Measurements from ENCODE around the gene MIER2. TPM values are rescaled to one million over a fixed set of nuclear protein-coding genes. Genes with fewer than 3 reads are reported as not detected.

The MIER2 gene
- total and polyA plus RNA-seq, 4 experiments from 2014 or later, result 1.1 to 18.2 (median 12.7) TPM

- peaks cover 0 to 2% (median 0%) of the 10 kb centered on the region in 8 donors for H3K9me3 Mint-ChIP-seq
Measured at GRCh38 chr19:376111-376470, 31.5 kb upstream of the MIER2 start.

DNA sequence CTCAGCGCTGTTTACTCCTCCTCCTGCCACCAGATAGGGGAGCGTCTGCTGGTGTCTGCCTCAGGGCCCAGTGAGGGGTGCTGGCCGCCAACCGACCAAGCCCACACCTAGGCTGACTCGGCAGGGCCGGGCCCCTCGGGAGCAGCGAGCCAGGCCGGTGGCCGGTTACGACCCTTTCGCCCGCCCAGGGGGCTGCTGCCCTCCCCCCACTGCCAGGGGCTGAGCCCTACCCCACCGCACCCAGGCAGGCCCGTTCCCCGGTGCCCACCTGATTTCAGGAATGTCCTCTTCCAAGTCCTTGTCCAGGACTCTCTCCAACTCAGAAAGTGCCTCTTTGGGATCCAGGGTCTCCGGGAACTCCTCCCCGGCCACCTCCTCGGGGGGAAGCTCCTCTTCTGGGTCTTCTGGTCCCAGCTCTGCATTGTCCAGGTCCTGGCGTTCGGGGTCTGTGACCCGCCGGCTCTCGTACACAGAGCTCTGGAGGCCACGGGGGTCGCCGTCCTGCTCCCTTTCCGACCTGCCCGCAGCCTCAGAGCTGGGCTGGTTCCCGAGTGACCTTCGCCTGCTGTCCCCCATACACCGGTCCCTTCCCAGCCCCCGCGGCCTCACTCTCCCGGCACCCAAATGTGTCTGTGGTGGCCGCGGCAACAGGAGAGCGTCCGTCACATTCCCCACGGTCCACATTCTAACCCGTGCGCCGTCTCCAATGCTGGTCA, 31.0 kb upstream of the MIER2 start:
- ChIA-PET CTCF (ENCODE audit: partially characterized antibody) (no interaction called here), POLR2A (ENCODE audit: partially characterized antibody) (no interaction called here)
- H3K27ac Mint-ChIP-seq, result no peak overlapping the region
- peaks cover 0 to 2% (median 0%) of the 10 kb centered on the region in 8 donors for H3K9me3 Mint-ChIP-seq
- no peak overlapping the region for H3K4me3 ChIP-seq (ENCODE audit: low read length in 2 of 2)
- H3K4me3 Mint-ChIP-seq, result no peak overlapping the region
- H3K36me3 Mint-ChIP-seq, result no peaks in the 10 kb centered on the region
- H3K27me3 Mint-ChIP-seq, result peaks cover 5 to 27% of the 10 kb centered on the region in 2 donors
- H3K27me3 ChIP-seq (ENCODE audit: insufficient read depth, low read length), result no peaks in the 10 kb centered on the region
- DNase-seq, result no peak
- peaks cover 0 to 4% (median 0%) of the 10 kb centered on the region in 4 donors for H3K4me1 Mint-ChIP-seq
- H3K27ac ChIP-seq (ENCODE audit: low read depth, low read length), result no peak overlapping the region
- H3K4me1 ChIP-seq (ENCODE audit: insufficient read depth, low read length), result no peaks in the 10 kb centered on the region
- H3K36me3 ChIP-seq (ENCODE audit: insufficient read depth, low read length), result no peaks in the 10 kb centered on the region
- H3K9me3 ChIP-seq (ENCODE audit: control insufficient read depth in 1 of 2, low read length in 2 of 2), result no peaks in the 10 kb centered on the region
- intact Hi-C loops (cut with micrococcal nuclease), result no loop called here

More at GRCh38 chr19:376111-376470, 31.5 kb upstream of the MIER2 start:
- ChIA-PET POLR2A (ENCODE audit: partially characterized antibody) (no interaction called here), CTCF (ENCODE audit: partially characterized antibody) (no interaction called here)
- Mint-ChIP-seq H3K4me3 (no peak overlapping the region), H3K27ac (no peak overlapping the region), H3K4me1 (peaks cover 0 to 4% (median 0%) of the 10 kb centered on the region in 4 donors), H3K27me3 (peaks cover 6 to 28% of the 10 kb centered on the region in 2 donors), H3K36me3 (no peaks in the 10 kb centered on the region)
- no peak for DNase-seq
- H3K36me3 ChIP-seq (ENCODE audit: insufficient read depth, low read length), result no peaks in the 10 kb centered on the region
- intact Hi-C loops (cut with micrococcal nuclease), result no loop called here
- no peaks in the 10 kb centered on the region for H3K27me3 ChIP-seq (ENCODE audit: insufficient read depth, low read length)
- no peaks in the 10 kb centered on the region for H3K4me1 ChIP-seq (ENCODE audit: insufficient read depth, low read length)
- no peak overlapping the region for H3K4me3 ChIP-seq (ENCODE audit: low read length in 2 of 2)
- H3K27ac ChIP-seq (ENCODE audit: low read depth, low read length), result no peak overlapping the region
- H3K9me3 ChIP-seq (ENCODE audit: control insufficient read depth in 1 of 2, low read length in 2 of 2), result no peaks in the 10 kb centered on the region

GRCh38 chr19:374886-375235, 30.3 kb upstream of the MIER2 start:
- H3K9me3 ChIP-seq (ENCODE audit: control insufficient read depth in 1 of 2, low read length in 2 of 2), result no peaks in the 10 kb centered on the region
- no peak overlapping the region for H3K27ac ChIP-seq (ENCODE audit: low read depth, low read length)
- POLR2A ChIA-PET (ENCODE audit: partially characterized antibody), result no interaction called here
- H3K27me3 Mint-ChIP-seq, result peaks cover 4 to 24% of the 10 kb centered on the region in 2 donors
- DNase-seq, result no peak
- CTCF ChIA-PET (ENCODE audit: partially characterized antibody), result no interaction called here
- H3K27ac Mint-ChIP-seq, result no peak overlapping the region
- H3K4me3 ChIP-seq (ENCODE audit: low read length in 2 of 2), result no peak overlapping the region
- H3K4me1 ChIP-seq (ENCODE audit: insufficient read depth, low read length), result no peaks in the 10 kb centered on the region
- no peak overlapping the region for H3K4me3 Mint-ChIP-seq
- no peaks in the 10 kb centered on the region for H3K27me3 ChIP-seq (ENCODE audit: insufficient read depth, low read length)
- no peaks in the 10 kb centered on the region for H3K36me3 ChIP-seq (ENCODE audit: insufficient read depth, low read length)
- peaks cover 0 to 2% (median 0%) of the 10 kb centered on the region in 8 donors for H3K9me3 Mint-ChIP-seq
- H3K4me1 Mint-ChIP-seq, result peaks cover 0 to 4% (median 0%) of the 10 kb centered on the region in 4 donors
- intact Hi-C loops (cut with micrococcal nuclease), result no loop called here
- no peaks in the 10 kb centered on the region for H3K36me3 Mint-ChIP-seq

GRCh38 chr19:374183-374885, 29.7 kb upstream of the MIER2 start:
- H3K27me3 ChIP-seq (ENCODE audit: insufficient read depth, low read length), result no peaks in the 10 kb centered on the region
- no peak overlapping the region for H3K27ac Mint-ChIP-seq
- H3K4me1 ChIP-seq (ENCODE audit: insufficient read depth, low read length), result no peaks in the 10 kb centered on the region
- ChIA-PET POLR2A (ENCODE audit: partially characterized antibody) (no interaction called here), CTCF (ENCODE audit: partially characterized antibody) (no interaction called here)
- no peaks in the 10 kb centered on the region for H3K36me3 Mint-ChIP-seq
- no peak overlapping the region for H3K4me3 Mint-ChIP-seq
- no peaks in the 10 kb centered on the region for H3K36me3 ChIP-seq (ENCODE audit: insufficient read depth, low read length)
- intact Hi-C loops (cut with micrococcal nuclease), result no loop called here
- DNase-seq, result no peak
- no peaks in the 10 kb centered on the region for H3K9me3 ChIP-seq (ENCODE audit: control insufficient read depth in 1 of 2, low read length in 2 of 2)
- H3K4me1 Mint-ChIP-seq, result peaks cover 0 to 4% (median 0%) of the 10 kb centered on the region in 4 donors
- no peak overlapping the region for H3K4me3 ChIP-seq (ENCODE audit: low read length in 2 of 2)
- peaks cover 4 to 29% of the 10 kb centered on the region in 2 donors for H3K27me3 Mint-ChIP-seq
- H3K9me3 Mint-ChIP-seq, result peaks cover 0 to 2% (median 0%) of the 10 kb centered on the region in 8 donors
- no peak overlapping the region for H3K27ac ChIP-seq (ENCODE audit: low read depth, low read length)

DNA sequence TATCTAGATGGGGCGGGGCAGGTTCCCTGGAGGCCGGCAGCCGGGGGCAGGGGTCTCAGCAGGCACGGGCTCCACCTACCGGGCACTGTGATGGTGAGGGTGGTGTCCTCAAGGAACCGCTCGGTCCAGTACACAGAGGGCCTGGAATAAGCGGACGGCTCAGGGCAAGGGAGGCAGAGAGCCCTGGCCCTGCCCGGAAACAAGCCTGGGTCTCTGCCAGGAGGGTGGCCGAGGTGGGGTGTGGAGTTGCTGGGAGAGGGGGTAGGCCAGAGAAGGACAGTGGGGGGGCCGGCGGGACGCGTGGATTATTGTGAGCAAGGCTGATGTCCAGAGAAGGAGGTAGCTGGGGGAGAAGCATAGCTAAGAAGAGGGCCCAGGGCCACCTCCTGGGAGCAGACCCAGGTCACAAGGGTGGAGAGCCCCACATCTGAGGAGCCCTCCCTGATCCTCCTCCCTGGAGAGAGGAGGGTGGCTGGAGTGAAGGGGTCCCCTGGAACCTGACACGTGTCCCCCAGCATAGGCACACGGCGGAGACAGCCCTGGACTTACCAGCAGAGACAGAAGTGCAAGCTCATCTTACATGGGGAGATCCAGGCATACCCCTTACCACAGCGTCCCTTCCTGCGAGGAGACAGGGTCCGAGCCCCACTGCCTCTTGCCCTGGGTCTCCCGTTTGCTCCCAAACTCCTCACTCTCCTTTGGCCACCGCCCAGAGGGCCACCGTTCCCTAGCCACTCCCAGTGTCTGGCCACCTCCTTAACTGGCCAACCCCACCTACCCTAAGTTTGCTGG, 29.0 kb upstream of the MIER2 start:
- Histone ChIP-seq H3K27me3 (ENCODE audit: insufficient read depth, low read length) (no peaks in the 10 kb centered on the region), H3K36me3 (ENCODE audit: insufficient read depth, low read length) (no peaks in the 10 kb centered on the region), H3K4me3 (ENCODE audit: low read length in 2 of 2) (no peak overlapping the region), H3K9me3 (ENCODE audit: control insufficient read depth in 1 of 2, low read length in 2 of 2) (no peaks in the 10 kb centered on the region), H3K4me1 (ENCODE audit: insufficient read depth, low read length) (no peaks in the 10 kb centered on the region), H3K27ac (ENCODE audit: low read depth, low read length) (no peak overlapping the region)
- no peak overlapping the region for H3K4me3 Mint-ChIP-seq
- peaks cover 0 to 4% (median 0%) of the 10 kb centered on the region in 4 donors for H3K4me1 Mint-ChIP-seq
- no peak overlapping the region for H3K27ac Mint-ChIP-seq
- H3K27me3 Mint-ChIP-seq, result peaks cover 4 to 34% of the 10 kb centered on the region in 2 donors
- POLR2A ChIA-PET (ENCODE audit: partially characterized antibody), result no interaction called here
- intact Hi-C loops (cut with micrococcal nuclease), result no loop called here
- DNase-seq, result no peak
- H3K36me3 Mint-ChIP-seq, result no peaks in the 10 kb centered on the region
- H3K9me3 Mint-ChIP-seq, result peaks cover 0 to 2% (median 0%) of the 10 kb centered on the region in 8 donors
- CTCF ChIA-PET (ENCODE audit: partially characterized antibody), result no interaction called here

DNA sequence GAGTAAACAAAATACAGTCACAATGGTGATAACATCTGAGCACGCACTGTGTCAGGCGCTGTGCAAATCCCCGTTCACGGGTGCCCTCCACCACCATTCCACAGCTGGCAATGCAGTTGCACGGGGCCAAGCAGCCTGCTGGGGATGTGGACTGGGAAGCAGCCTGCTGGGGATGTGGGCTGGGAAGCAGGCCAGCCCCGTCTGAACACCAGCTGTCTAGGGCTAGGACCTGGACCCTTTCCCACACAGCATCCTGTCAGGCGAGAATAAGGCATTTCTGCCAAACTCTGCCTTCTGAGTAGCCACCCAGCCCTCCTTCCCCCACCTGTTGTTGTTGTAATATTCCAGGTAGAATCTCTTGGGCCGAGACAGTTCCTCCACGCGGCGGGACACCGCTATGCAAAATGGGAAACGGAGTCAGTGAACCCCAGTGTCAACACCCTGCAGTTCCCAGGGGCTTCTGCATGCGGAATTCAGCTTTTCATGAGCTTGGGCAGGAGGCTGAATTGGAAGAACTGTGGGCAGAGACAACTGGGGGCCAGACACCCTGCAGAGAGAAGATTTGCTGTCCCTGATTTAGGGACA, 27.8 kb upstream of the MIER2 start:
- no peak overlapping the region for H3K4me3 ChIP-seq (ENCODE audit: low read length in 2 of 2)
- intact Hi-C loops (cut with micrococcal nuclease), result no loop called here
- CTCF ChIA-PET (ENCODE audit: partially characterized antibody), result no interaction called here
- H3K4me1 ChIP-seq (ENCODE audit: insufficient read depth, low read length), result no peaks in the 10 kb centered on the region
- no peaks in the 10 kb centered on the region for H3K36me3 Mint-ChIP-seq
- no peaks in the 10 kb centered on the region for H3K36me3 ChIP-seq (ENCODE audit: insufficient read depth, low read length)
- no peak overlapping the region for H3K27ac Mint-ChIP-seq
- POLR2A ChIA-PET (ENCODE audit: partially characterized antibody), result no interaction called here
- H3K4me1 Mint-ChIP-seq, result no peaks in the 10 kb centered on the region
- H3K9me3 Mint-ChIP-seq, result peaks cover 0 to 2% (median 0%) of the 10 kb centered on the region in 8 donors
- H3K4me3 Mint-ChIP-seq, result no peak overlapping the region
- H3K27me3 ChIP-seq (ENCODE audit: insufficient read depth, low read length), result no peaks in the 10 kb centered on the region
- H3K9me3 ChIP-seq (ENCODE audit: control insufficient read depth in 1 of 2, low read length in 2 of 2), result no peaks in the 10 kb centered on the region
- H3K27me3 Mint-ChIP-seq, result peaks cover 4 to 37% of the 10 kb centered on the region in 2 donors
- H3K27ac ChIP-seq (ENCODE audit: low read depth, low read length), result no peak overlapping the region
- DNase-seq, result no peak

Measured in CD4-positive, alpha-beta memory T cell (primary cell).